Stimulated activated CD8-positive, alpha-beta memory T cell treated with anti-CD3 and anti-CD28 coated beads, Interleukin-7, amount 100 ng/mL, for 24 hours (primary cell): Measurements from ENCODE around the gene FBXO44.
A peak's percentile ranks its signal among the peaks of the same experiment; 100 is the strongest.

Source experiments
- DNase-seq: peaks from one replicate; pipeline ENCODE4 v3.0.0-alpha.2; 2020; ENCODE audit warnings: low read depth

Gene FBXO44

DNA sequence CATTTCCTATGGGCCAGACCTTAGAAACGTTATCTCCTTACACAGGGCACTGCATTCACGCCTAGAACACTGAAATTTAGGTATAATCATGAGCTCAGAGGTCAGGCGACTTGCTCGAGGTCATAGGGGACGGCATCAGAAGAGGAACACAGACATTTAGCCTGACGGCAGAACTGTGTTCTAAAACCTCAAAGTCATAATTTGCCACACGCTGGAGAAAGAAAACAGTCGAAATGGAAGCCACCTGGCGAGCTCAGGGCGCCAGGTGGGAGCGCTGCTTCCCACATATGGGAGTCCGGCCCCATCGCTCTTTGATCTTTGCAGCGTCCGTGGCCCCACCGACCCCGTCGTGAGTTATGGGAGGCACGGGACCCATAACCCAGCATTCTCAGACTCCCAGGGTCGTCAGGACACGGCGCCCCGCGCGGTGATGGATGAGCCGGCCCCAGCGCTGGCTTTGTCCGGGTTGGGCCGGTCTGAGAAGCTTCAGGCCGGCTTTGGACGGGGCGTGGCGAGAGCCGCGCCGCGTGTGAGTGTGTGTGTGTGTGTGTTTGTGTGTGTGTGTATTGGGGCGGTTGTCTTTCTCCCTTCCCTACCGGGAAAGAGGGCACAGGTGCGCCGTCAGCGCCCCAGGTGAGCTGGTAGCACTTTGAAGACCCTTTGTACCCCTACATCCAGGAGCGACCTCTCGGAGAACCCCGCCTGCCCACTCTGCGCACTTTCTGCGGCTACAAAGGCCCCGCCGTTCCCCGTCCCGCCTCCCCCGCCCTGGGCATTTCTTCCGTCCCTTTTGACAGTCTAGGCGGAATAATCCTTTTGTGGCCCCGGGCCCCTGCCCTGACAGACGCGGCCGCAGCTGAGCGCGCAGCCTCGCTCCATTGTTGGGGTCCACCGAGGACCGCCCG lies 36.0 kb downstream of the FBXO44 start:
- no peak for DNase-seq

DNA sequence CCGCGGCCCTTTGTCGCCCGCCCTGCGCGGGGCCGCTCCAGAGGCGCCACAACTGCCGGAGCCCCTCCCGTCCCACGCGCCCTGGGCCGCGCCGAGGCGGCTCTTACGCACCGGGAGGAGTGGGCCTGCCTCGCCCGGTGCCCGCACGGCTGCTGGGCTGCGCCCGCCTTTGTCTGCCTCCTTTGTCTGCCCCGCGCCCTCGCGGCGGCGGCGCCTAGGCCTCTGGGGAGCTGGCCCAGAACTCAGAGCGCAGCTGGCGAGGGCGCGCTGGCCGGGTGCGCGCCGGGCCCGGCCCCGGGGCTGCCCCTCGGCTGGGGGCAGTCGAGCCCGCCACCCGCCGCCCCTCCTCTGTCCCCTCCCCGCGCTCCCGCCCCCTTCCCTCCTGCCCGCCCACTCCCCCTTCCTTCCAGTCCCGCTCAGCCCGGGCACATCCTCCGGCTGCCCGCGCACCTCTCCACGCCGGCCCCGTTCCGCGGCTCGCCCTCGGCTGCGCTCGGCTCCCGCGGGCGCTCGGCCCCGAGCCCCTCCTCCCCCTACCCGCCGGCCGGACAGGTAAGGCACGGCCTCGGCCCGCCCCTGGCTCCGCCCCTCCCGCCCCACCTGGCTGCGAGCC lies 36.7 kb downstream of the FBXO44 start, which contains the start of gene DRAXIN:
Gene DRAXIN, plus strand, starts transcription at position 409 of the 613 bp plus-strand sequence. CDS start 14,549 bp downstream, outside the sequence.
- DNase-seq = no peak

DNA sequence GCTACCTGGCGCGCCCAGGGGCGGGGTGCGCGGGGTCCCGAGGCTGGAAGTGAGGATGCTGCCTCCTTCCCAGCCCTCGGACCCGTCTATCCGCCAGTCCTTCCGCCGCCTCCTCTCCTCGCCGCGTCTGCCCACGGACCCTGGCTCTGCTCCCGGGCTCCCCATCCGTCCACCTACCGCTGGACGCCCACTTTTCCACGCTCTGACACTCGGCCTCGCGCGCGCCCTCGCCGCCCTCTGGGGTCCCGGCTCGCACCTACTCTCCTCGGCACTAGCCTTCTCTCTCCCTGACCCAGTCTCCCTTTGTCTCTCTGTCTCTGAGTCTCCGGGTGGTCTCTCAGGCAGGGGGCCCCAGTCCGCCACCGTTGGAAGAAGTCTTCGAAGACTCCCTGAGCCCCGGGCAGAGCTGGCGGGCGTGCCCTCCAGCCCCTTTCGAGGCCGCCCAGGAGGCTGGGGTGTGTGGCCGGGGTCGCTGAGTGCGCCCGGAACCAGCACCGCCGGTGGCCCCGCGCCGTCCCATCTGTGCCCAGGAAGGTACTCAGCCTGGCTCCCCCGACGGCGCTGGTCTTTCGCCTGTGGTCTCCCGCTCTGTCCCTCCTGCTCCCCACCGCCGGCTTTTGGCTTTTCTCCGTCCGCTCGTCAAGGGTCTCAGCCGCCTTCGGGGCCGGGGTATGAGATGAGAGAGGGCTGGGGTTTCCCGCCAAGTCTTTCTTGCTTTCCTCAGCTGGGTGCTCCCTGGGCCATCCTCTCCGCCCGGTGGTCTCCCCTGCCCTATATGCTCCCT lies 37.4 kb downstream of the FBXO44 start:
- no peak for DNase-seq

DNA sequence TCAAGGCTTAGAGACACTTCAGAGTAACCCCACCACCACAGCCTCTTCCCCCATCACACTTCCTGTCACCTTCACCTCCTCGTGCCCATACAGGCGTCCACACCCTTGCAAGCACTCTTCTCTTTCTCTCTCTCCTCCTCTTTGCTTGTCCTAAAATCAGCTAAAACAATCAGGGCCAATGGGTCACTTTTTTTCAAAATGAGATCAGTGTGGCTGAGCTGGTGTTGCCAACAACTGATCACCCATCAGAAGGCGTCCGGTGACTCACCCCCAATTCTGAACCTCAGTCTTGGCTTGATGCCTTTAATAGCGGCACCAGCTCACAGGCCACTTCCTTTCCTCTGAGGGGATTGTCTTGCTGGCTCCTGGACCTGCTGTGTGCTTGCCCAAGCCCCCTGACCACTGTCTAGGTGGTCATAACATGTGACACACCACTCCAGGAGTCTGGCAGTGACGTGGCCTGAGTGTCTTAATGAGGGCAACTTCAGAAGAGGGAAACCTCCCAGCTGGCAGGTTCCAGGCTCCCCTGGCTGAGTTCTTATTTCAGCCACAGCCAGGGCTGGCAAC lies 38.4 kb downstream of the FBXO44 start:
- peak; percentile 15 for DNase-seq

DNA sequence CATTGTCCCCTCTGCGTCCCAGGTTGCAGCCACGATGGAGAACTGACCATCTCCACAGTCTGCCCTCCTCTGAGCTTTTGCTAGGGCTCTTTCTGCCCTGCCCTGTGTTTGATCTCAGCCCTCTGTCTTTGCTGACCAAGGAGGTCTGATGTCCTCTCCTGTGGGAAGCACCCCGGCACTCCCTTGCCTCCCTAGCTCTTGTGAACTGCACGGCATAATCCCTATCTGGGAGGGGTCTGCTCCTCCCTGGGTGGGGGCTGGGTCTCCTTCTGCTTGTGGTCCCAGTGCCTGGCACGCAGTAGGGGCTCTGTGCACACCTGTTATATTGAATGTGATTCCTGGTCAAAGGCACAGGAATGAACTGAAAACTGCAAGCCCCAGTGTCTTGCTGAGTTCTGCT lies 39.2 kb downstream of the FBXO44 start:
- no peak for DNase-seq

DNA sequence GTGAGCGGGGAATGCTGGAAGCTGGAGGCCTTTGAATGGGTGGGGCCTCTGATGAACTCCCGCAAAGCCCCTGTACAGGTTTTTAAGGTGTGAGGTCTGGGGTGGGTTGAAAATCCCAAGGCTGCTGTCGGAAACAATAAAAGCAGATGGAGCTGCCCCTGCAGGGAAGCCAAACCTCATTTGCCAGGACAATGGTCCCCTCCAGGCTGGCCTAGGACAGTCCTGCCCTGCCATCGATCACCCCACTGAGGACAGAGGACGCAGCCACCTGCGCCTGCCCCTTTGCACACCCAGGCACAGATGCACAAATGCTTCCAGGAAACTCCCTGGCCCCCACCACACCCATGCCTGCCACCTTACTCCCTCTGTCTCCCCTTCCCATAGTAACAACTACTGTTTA lies 41.2 kb downstream of the FBXO44 start:
- no peak for DNase-seq

DNA sequence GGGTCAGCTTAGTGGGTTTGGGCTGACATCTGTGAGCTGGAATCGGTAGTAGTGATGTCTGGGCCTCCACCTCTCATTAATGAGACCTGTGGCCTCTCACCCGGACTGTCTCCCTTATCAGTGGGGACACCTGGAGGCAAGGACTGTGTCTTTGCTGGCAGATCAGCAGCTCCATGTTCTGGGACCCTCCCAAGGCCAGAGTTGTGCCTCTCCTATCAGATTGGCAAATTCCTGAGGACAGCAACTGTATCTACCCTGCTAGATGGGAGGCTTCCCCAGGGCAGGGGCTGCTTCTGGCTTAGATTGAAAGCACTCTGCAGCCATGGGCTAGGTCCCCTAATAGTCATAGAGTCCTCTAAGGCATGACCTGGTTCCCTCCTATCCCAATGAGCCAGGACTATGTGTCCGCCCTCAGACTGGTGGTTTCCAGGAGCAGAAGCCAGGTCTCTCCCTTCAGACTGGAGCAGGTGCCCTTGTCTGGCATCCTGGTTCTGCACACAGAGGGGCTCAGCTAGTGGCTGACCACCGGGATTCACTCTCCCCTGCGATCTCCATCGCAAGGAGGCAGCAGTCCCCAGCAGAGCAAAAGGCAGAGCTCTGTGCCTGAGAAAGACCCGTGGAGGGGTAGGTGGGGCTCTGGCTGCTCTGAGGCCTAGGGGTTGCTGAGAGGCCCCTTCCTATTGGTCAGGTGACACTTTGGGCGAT lies 42.7 kb downstream of the FBXO44 start:
- no peak for DNase-seq

DNA sequence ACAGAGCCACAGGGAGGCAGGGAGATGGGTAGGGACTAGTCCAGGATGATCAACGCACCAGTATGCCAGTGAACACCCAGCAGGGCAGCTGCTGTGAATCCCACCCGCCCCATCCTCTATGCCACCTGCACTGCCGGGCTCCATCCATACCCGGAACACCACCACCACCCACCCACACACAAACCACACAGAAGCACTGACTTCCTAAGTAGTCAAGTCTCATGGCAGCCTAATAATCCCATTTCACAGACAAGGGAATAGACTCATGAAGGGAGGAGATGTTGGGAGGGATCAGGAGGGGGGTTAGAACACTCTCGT lies 43.2 kb downstream of the FBXO44 start:
- no peak for DNase-seq

DNA sequence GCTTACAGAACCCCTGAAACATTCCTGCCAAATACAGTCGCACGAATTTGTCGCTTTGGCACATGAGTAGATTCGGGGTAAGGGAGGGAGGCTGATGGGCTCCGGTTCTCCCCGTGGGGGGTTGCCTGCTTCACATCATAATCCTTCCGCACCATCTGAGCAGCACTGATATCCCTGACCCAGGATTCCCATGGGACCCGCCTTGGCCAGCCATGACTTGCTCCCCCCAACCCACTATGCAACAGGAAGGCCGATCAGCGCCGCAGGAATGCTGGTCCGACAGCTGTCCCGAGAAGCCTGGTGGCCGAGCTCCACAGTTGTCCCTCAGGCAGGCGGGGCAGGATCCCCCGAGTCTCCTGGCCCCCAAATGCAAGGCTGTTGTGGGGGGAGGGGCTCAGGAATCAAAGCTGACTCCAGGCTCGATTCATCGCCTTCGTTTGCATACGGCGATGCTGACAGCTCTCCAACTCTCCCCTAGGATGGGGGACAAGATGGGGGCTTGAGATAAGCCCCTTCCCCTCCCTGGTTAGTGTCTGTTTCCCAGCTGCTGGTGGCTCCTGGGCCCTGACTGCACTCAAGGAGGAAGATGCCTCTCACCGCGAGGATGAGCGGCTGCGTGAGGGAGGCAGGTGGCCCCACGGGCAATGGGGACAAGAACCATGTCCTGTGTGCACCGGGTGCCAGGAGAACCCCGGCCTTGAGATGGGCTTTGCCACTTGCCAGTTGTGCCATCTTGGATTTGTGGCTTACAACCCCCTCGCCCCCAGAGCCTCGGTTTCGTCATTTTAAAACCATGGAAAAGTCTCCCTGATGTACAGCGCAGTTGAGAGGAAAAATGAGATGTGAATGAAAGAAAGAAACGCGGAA lies 46.2 kb downstream of the FBXO44 start:
- no peak for DNase-seq

DNA sequence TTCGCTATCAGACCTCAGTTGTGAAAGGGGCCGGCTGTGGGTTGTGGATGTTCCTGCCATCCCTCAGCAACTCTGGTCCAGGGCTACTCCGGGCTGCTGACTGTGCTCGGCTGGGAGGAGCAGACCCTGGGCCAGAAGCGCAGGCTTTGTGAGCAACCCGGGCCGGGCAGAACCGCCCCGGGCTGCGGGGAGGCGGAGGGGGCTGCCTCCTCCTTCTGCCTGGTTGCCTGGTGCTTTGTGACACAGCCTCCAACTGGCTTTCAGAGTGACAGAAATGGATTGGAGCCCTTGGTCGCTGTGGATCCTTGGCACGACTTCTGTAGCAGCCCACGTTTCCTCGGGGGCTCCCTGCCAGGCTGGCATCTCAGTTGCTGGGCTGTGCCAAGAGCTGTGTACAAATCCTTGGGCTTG lies 46.9 kb downstream of the FBXO44 start:
- no peak for DNase-seq

DNA sequence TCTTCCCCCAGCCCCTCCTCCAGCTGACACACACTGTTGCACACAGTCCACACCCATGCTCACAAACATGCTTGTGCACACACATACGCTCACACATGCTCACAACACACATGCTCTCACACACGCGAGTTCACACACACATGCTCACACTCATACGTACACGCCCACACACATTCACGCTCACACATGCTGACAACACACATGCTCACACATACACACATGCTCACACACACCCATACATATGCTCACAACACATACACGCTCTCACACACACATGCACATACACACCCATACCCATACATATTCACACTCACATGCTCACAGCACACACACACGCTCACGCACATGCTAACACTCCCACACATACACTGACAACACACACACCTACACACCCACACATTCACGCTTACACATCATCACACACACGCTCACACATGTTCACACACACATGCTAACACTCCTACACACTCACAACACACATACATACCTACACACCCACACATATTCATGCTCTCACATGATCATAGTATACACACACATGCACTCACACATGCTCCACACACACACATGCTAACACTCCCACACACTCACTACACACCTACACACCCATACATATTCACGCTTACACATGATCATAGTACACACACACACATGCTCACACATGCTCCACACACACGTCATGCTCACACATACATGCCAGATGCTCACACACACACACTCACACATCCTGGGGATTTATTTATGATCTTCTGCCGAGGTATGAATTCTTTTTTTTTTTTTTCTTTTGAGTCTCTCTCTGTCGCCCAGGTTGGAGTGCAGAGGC lies 47.5 kb downstream of the FBXO44 start:
- DNase-seq = no peak

DNA sequence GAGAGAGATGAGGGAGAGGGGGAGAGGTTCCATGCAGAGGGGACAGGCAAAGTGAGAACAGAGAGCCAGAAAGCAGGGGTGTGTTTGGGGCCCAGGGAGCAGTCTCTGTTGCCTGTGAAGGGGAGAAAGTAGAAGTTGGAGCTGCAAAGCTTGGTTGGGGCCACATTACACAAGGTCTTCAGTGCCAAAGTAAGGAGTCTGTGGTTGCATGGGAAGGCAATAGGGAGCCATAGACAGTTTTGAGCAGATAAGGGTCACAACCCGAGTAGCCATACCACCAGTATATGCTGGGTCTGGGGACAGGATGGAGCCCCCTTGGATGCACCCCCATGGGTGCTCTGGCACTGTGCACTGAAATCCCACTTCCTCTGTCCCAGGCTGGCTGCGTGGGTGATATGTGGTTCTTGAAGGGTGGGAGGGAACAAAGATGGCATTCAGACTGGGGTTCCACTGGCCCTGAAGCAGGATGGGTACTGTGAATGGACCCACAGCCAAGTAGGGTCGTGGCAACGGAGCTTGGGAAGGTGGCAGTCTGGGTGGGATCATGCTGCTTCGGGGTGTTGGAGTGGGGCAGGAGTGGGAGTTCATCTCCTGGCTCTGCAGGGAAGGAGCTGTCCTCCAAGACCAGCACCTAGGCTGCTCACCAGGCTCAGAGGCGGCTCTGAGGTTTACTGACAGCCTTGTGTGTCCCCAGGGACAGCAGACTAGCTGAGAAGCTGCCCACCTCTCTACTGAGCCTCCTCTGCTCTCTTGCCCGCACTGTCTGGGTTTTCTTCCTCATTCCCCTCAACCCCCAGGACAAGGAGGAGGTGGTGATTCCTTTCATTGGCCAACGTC lies 48.9 kb downstream of the FBXO44 start:
- no peak for DNase-seq

DNA sequence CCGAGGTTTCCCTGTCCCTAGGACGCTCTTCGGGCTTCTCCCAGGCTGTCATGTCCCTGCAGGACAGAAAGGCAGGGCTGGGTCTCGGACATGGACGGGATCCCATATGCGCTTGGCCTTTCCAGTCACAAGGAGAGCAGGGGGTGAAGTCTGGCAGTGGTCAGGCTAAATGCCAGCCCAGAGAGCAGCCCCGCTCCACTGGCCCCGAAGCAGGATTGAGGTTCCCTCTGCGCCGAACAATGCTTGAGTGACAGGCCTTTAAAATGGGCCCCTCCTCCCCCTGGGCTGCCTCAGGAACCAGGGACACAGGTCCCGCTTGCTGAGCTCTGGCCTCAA lies 49.5 kb downstream of the FBXO44 start:
- no peak for DNase-seq

DNA sequence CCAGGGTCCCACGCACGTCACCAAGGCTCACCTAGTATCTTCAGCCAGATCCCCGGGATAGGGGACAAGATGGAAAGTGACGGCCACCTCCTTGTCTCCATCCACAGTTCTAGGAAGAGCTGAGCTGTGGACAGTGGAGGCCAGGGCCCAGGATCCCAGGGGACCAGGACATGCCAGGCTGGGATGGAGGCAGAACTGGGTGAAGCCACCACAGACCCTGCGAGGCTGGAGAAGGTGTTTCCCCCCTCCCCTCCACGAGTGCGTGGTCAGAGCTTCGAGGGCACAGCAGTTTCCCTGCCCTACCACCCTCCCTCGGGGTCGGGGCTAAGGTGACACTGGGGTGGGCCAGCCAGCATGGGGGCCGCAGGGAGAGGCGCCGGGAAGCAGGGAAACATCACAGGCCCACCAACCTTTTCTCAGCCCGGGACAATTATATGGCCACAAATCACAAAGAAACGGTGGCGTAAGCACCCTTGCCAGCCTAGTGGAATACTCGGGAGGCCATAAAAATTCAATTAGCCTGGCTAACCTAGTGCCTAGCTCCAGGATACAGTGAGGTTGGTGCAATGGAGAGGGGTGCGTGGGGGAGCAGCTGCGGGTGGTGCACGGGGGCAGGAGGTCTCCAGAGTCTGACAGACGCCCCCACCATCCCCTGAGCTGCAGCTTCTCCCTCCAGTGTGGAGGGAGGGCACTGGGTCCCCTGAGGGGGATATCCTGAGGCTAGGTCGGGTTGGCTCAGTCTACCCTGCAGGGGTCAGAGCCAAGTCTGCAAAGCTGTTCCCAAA lies 50.2 kb downstream of the FBXO44 start:
- DNase-seq = no peak

DNA sequence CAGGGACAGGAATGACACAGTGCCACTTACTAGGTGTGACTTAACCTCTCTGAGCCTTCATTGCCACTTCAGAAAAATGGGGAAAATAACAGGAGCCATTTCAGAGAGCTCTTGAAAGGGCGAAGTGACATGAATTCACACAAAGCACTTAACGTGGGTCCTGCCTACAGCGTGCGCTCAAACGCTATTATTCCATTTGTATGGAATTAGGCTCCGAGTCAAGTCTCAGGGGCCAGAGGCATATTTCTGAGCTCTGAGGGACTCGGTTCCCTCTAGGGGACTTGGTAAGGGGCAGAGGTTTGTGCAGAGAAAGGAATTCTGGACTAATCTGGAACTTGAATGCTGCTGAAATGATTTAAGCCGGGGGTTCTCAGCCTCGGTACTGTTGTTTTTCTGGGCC lies 50.9 kb downstream of the FBXO44 start:
- DNase-seq = no peak

DNA sequence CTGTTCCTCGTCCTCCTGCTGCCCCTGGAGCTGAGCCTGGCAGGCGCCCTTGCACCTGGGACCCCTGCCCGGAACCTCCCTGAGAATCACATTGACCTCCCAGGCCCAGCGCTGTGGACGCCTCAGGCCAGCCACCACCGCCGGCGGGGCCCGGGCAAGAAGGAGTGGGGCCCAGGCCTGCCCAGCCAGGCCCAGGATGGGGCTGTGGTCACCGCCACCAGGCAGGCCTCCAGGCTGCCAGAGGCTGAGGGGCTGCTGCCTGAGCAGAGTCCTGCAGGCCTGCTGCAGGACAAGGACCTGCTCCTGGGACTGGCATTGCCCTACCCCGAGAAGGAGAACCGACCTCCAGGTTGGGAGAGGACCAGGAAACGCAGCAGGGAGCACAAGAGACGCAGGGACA lies 51.6 kb downstream of the FBXO44 start:
- no peak for DNase-seq

DNA sequence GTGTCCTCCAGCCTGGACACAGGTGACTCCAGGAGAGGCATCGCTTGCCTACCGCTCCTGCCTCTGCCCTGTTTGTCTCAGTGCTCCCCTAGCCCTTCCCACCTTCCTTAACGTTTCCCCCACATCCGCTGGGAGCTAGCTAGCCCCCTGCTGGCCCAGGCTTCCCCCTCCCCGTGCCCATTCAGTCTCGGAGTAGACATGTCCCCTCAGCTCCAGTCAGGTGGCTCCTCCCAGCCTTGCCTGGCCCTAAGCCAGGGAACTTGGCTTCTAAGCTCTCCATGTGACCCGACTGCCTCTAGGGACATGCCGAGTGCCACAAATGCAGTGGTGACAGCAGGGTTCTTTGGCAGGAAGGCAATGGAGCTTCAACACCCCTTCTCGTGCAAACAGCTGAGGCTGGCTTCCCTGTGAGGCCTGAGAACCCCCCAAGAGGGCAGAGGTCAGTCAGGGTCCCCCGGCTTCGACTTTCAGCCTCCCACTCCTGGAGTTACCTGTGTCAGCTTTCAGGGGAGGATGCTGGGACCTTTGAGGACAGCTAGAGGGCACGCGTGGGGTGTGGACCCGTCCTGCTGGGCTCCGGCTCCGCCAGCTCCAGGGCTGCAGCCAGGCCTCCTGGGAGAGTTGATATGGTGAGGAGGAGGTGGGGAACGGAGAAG lies 53.1 kb downstream of the FBXO44 start:
- no peak for DNase-seq
